Activated T-cell treated with anti-CD3 and anti-CD28 coated beads, Interleukin-2, amount 50 U/mL, for 4 hours (primary cell): ENCODE results near the gene GRIA2. TPM values are rescaled to one million over a fixed set of nuclear protein-coding genes. Genes with fewer than 3 reads are reported as not detected.
A peak's percentile ranks its signal among the peaks of the same experiment; 100 is the strongest.
"Not testable (repeated sequence)": the region's sequence is repeated elsewhere in the genome, so short reads cannot be mapped to it uniquely, and the experiment has no call there.

Experiments
- ATAC-seq, 2 donors: fragments of 200-7000 bp; cut with Tn5 transposase; one replicate each; pipeline ENCODE4 v1.10.0; 2021
- DNase-seq: peaks from one replicate; pipeline ENCODE4 v3.0.0-alpha.2; 2020
- H3K27me3 Mint-ChIP-seq: one replicate; pipeline ENCODE4 v1.8.0; 2021; ENCODE audit warnings: low read depth, mixed read lengths
- H3K36me3 Mint-ChIP-seq: one replicate; pipeline ENCODE4 v1.8.0; 2022; ENCODE audit warnings: mixed read lengths; ENCODE audit not compliant: insufficient read depth
- H3K4me1 Mint-ChIP-seq: one replicate; pipeline ENCODE4 v1.8.0; 2021; ENCODE audit warnings: low read depth, mixed read lengths
- H3K4me3 Mint-ChIP-seq: one replicate; pipeline ENCODE4 v1.8.0; 2021; ENCODE audit warnings: mild to moderate bottlenecking, moderate library complexity, mixed read lengths
- H3K9me3 Mint-ChIP-seq: one replicate; pipeline ENCODE4 v1.8.0; 2021; ENCODE audit warnings: mixed read lengths
- total RNA-seq, 3 donors: library from RNA; stranded (reverse); gene quantifications; one replicate each; pipeline ENCODE4 v1.2.1, GENCODE V29; 2021

GRIA2 gene
- total RNA-seq, result not detected

- Mint-ChIP-seq H3K36me3 (no peaks in the 10 kb centered on the region), H3K9me3 (peaks cover 9% of the 10 kb centered on the region), H3K4me3 (no peak within 1 kb of the TSS), H3K4me1 (no peaks in the 10 kb centered on the region), H3K27me3 (peaks cover 31% of the 10 kb centered on the region)
- no peak for DNase-seq
- peak; percentile 14 to 32 for ATAC-seq
Measured at GRCh38 chr4:157220371-157220881, at the start of gene GRIA2. Gene GRIA2 (plus strand): TSS chr4:157220728. CDS start chr4:157221043, 315 bp downstream.

GRCh38 chr4:157172011-157172410 is 48.5 kb upstream of the GRIA2 start:
- Mint-ChIP-seq H3K4me3 (no peak overlapping the region), H3K9me3 (peaks cover 7% of the 10 kb centered on the region), H3K4me1 (no peaks in the 10 kb centered on the region), H3K36me3 (no peaks in the 10 kb centered on the region), H3K27me3 (no peaks in the 10 kb centered on the region)
- DNase-seq (no peak), ATAC-seq (no peak)

GRCh38 chr4:157180268-157180667 is 40.3 kb upstream of the GRIA2 start:
- H3K27me3 Mint-ChIP-seq, H3K4me3 Mint-ChIP-seq, H3K9me3 Mint-ChIP-seq, H3K36me3 Mint-ChIP-seq, ATAC-seq, H3K4me1 Mint-ChIP-seq, DNase-seq: not testable (repeated sequence)

- ATAC-seq, result no peak
Measured at GRCh38 chr4:157184300-157184699, 36.2 kb upstream of the GRIA2 start.

GRCh38 chr4:157185363-157185762 is 35.2 kb upstream of the GRIA2 start:
- ATAC-seq, result no peak
- no peak overlapping the region for H3K4me3 Mint-ChIP-seq
- DNase-seq, result no peak
- H3K36me3 Mint-ChIP-seq, result no peaks in the 10 kb centered on the region
- peaks cover 14% of the 10 kb centered on the region for H3K9me3 Mint-ChIP-seq
- no peaks in the 10 kb centered on the region for H3K27me3 Mint-ChIP-seq
- no peaks in the 10 kb centered on the region for H3K4me1 Mint-ChIP-seq

More at GRCh38 chr4:157184300-157184699, 36.2 kb upstream of the GRIA2 start:
- no peaks in the 10 kb centered on the region for H3K4me1 Mint-ChIP-seq
- peaks cover 14% of the 10 kb centered on the region for H3K9me3 Mint-ChIP-seq
- no peaks in the 10 kb centered on the region for H3K27me3 Mint-ChIP-seq
- DNase-seq, result no peak
- H3K36me3 Mint-ChIP-seq, result no peaks in the 10 kb centered on the region
- no peak overlapping the region for H3K4me3 Mint-ChIP-seq

- no peak for DNase-seq
- ATAC-seq, result no peak
- Mint-ChIP-seq H3K4me1 (no peaks in the 10 kb centered on the region), H3K27me3 (no peaks in the 10 kb centered on the region), H3K4me3 (no peak overlapping the region), H3K36me3 (no peaks in the 10 kb centered on the region), H3K9me3 (peaks cover under 1% of the 10 kb centered on the region)
Measured at GRCh38 chr4:157195374-157195773, 25.2 kb upstream of the GRIA2 start.

GRCh38 chr4:157196046-157196445 is 24.5 kb upstream of the GRIA2 start:
- no peaks in the 10 kb centered on the region for H3K4me1 Mint-ChIP-seq
- no peaks in the 10 kb centered on the region for H3K36me3 Mint-ChIP-seq
- DNase-seq (no peak), ATAC-seq (no peak)
- peaks cover 4% of the 10 kb centered on the region for H3K9me3 Mint-ChIP-seq
- no peak overlapping the region for H3K4me3 Mint-ChIP-seq
- H3K27me3 Mint-ChIP-seq, result no peaks in the 10 kb centered on the region

- Mint-ChIP-seq H3K4me1 (no peaks in the 10 kb centered on the region), H3K27me3 (no peaks in the 10 kb centered on the region), H3K4me3 (no peak overlapping the region), H3K36me3 (no peaks in the 10 kb centered on the region), H3K9me3 (peaks cover 7% of the 10 kb centered on the region)
- no peak for DNase-seq
- ATAC-seq, result no peak
Measured at GRCh38 chr4:157204634-157205244, 15.8 kb upstream of the GRIA2 start.

- peaks cover 25% of the 10 kb centered on the region for H3K27me3 Mint-ChIP-seq
- H3K4me1 Mint-ChIP-seq, result no peaks in the 10 kb centered on the region
- peaks cover 9% of the 10 kb centered on the region for H3K9me3 Mint-ChIP-seq
- H3K4me3 Mint-ChIP-seq, result no peak overlapping the region
- ATAC-seq, result no peak
- DNase-seq, result no peak
- no peaks in the 10 kb centered on the region for H3K36me3 Mint-ChIP-seq
Measured at GRCh38 chr4:157217708-157218107, 2.8 kb upstream of the GRIA2 start.

- no peak for DNase-seq
- no peaks in the 10 kb centered on the region for H3K36me3 Mint-ChIP-seq
- no peak overlapping the region for H3K4me3 Mint-ChIP-seq
- no peak for ATAC-seq
- H3K27me3 Mint-ChIP-seq, result peaks cover 31% of the 10 kb centered on the region
- H3K4me1 Mint-ChIP-seq, result no peaks in the 10 kb centered on the region
- H3K9me3 Mint-ChIP-seq, result peaks cover 9% of the 10 kb centered on the region
Measured at GRCh38 chr4:157219711-157220370, 687 bp upstream of the GRIA2 start.

GRCh38 chr4:157221426-157221894 is 932 bp downstream of the GRIA2 start:
- DNase-seq, result no peak
- Mint-ChIP-seq H3K36me3 (no peaks in the 10 kb centered on the region), H3K4me1 (no peaks in the 10 kb centered on the region), H3K9me3 (peaks cover 9% of the 10 kb centered on the region), H3K27me3 (peaks cover 31% of the 10 kb centered on the region), H3K4me3 (no peak overlapping the region)
- no peak for ATAC-seq

- no peaks in the 10 kb centered on the region for H3K36me3 Mint-ChIP-seq
- no peaks in the 10 kb centered on the region for H3K4me1 Mint-ChIP-seq
- no peak for ATAC-seq
- no peak overlapping the region for H3K4me3 Mint-ChIP-seq
- H3K9me3 Mint-ChIP-seq, result peaks cover 9% of the 10 kb centered on the region
- peaks cover 31% of the 10 kb centered on the region for H3K27me3 Mint-ChIP-seq
- no peak for DNase-seq
Measured at GRCh38 chr4:157221895-157222770, 1.6 kb downstream of the GRIA2 start.

GRCh38 chr4:157222771-157223160 is 2.2 kb downstream of the GRIA2 start:
- Mint-ChIP-seq H3K4me3 (no peak overlapping the region), H3K9me3 (peaks cover 9% of the 10 kb centered on the region), H3K4me1 (no peaks in the 10 kb centered on the region), H3K36me3 (no peaks in the 10 kb centered on the region), H3K27me3 (peaks cover 31% of the 10 kb centered on the region)
- ATAC-seq (no peak), DNase-seq (no peak)

GRCh38 chr4:157223456-157223855 is 2.9 kb downstream of the GRIA2 start:
- Mint-ChIP-seq H3K27me3 (peaks cover 31% of the 10 kb centered on the region), H3K4me1 (no peaks in the 10 kb centered on the region), H3K9me3 (peaks cover 9% of the 10 kb centered on the region), H3K36me3 (no peaks in the 10 kb centered on the region), H3K4me3 (no peak overlapping the region)
- DNase-seq, result no peak
- no peak for ATAC-seq
